Inflammatory macrophage (primary cell): ENCODE measurements around the gene MST1.

Experiments used
- DNase-seq, 2 donors: peaks; one replicate each; pipeline ENCODE4 v3.0.0-alpha.2; 2020 to 2022

MST1 gene

GRCh38 chr3:49654955-49655556, 34.2 kb downstream of the MST1 start:
- DNase-seq: no peak

- DNase-seq: no peak
Measured at GRCh38 chr3:49654176-49654825, 35.0 kb downstream of the MST1 start.

GRCh38 chr3:49653621-49654020, 35.7 kb downstream of the MST1 start:
- no peak for DNase-seq

GRCh38 chr3:49652903-49653415, 36.3 kb downstream of the MST1 start:
- DNase-seq: no peak

GRCh38 chr3:49652218-49652902, 36.9 kb downstream of the MST1 start:
- DNase-seq: no peak

GRCh38 chr3:49650637-49651036, 38.6 kb downstream of the MST1 start:
- no peak for DNase-seq

- no peak for DNase-seq
Measured at GRCh38 chr3:49650177-49650576, 39.1 kb downstream of the MST1 start.

- no peak for DNase-seq
Measured at GRCh38 chr3:49649576-49649975, 39.7 kb downstream of the MST1 start.

- DNase-seq: no peak
Measured at GRCh38 chr3:49648354-49649019, 40.8 kb downstream of the MST1 start.

GRCh38 chr3:49647741-49648140, 41.5 kb downstream of the MST1 start:
- DNase-seq: no peak

- no peak for DNase-seq
Measured at GRCh38 chr3:49646236-49646635, 43.0 kb downstream of the MST1 start.

- DNase-seq: no peak
Measured at GRCh38 chr3:49644684-49645083, 44.6 kb downstream of the MST1 start.

GRCh38 chr3:49642708-49643145, 46.5 kb downstream of the MST1 start:
- no peak for DNase-seq

GRCh38 chr3:49641921-49642707, 47.2 kb downstream of the MST1 start:
- no peak for DNase-seq

- no peak for DNase-seq
Measured at GRCh38 chr3:49641292-49641691, 48.0 kb downstream of the MST1 start.

GRCh38 chr3:49639551-49639950, 49.7 kb downstream of the MST1 start:
- no peak for DNase-seq

GRCh38 chr3:49638445-49638844, 50.8 kb downstream of the MST1 start:
- DNase-seq: no peak

- no peak for DNase-seq
Measured at GRCh38 chr3:49636883-49637609, 52.2 kb downstream of the MST1 start.

GRCh38 chr3:49634736-49635135, 54.5 kb downstream of the MST1 start:
- no peak for DNase-seq
